HepG2 (cell line): ENCODE results near the gene CLEC18A. TPM values are rescaled to one million over a fixed set of nuclear protein-coding genes. Genes with fewer than 3 reads are reported as not detected.

Experiments
- ATAC-seq: fragments of 200-7000 bp; cut with Tn5 transposase; 3 replicates; pipeline ENCODE4 v1.9.1; 2020; ENCODE audit warnings: mild to moderate bottlenecking, moderate library complexity
- BruUV-seq: library from RNA; stranded (reverse); fragments of 400-500 nt; replicated peaks from 2 replicates; lab custom pipeline; 2021; lab: Mats Ljungman, UMichigan
- CTCF ChIA-PET: fragments of 300-600 bp; formaldehyde crosslinking; extraction: SDS; loops from one replicate; lab custom pipeline; 2021; ENCODE audit warnings: low total read pairs, inconsistent platforms, low intra/inter-chr PET ratio; lab: Yijun Ruan, JAX
- POLR2A ChIA-PET: fragments of 350-600 bp; sonication (Branson Sonifier 250); formaldehyde crosslinking; loops from one replicate; lab custom pipeline; 2020; ENCODE audit warnings: antibody characterized with exemption, inconsistent platforms; lab: Yijun Ruan, JAX
- DNase-seq: peaks from one replicate; pipeline ENCODE4 v3.0.0-alpha.2; 2015; ENCODE audit warnings: low spot score
- FAIRE-seq: peaks from 3 replicates; lab custom pipeline; 2011; peaks lifted over from hg19 to GRCh38; lab: Jason Lieb, UNC
- H2AFZ ChIP-seq: one replicate; pipeline ENCODE4 v1.6.1; 2011; ENCODE audit warnings: low read length, inconsistent platforms
- H3K27ac ChIP-seq: fragments of 300-600 bp; 3 replicates; pipeline ENCODE4 v1.8.0; 2011; ENCODE audit warnings: mixed run types, mild to moderate bottlenecking, mixed read lengths, low read length, inconsistent platforms; ENCODE audit not compliant: insufficient read depth; ENCODE audit errors: extremely low read length
- H3K27me3 ChIP-seq, 2 experiments: fragments of 200-600 bp in 1 of 2; 2 replicates in 1 of 2; 3 replicates in 1 of 2; pipeline versions ENCODE4 v1.6.0 to v1.8.0; 2011; ENCODE audit warnings: low read length in 2 of 2, mild to moderate bottlenecking in 2 of 2, moderate library complexity in 2 of 2, inconsistent platforms in 1 of 2; ENCODE audit not compliant: insufficient read depth in 2 of 2, control insufficient read depth in 1 of 2
- H3K36me3 ChIP-seq, 2 experiments: fragments of 200-600 bp in 1 of 2; replicated peaks in 1 of 2; 2 replicates in 1 of 2; 3 replicates in 1 of 2; pipeline versions ENCODE4 v1.5.1 to v1.8.0; 2011; ENCODE audit warnings: low read length in 2 of 2, inconsistent platforms in 1 of 2; ENCODE audit not compliant: insufficient read depth in 2 of 2, control insufficient read depth in 1 of 2
- H3K4me1 ChIP-seq: 2 replicates; pipeline ENCODE4 v1.5.1; 2012; ENCODE audit warnings: low read length, inconsistent platforms; ENCODE audit not compliant: insufficient read depth
- H3K4me2 ChIP-seq: 2 replicates; pipeline ENCODE4 v1.6.0; 2011; ENCODE audit warnings: low read depth, low read length, inconsistent platforms
- H3K4me3 ChIP-seq, 3 experiments: fragments of 200-600 bp in 1 of 3; sonication (generic), shearing (Covaris generic) in 1 of 3; replicated peaks in 1 of 3; 2 replicates each; pipeline ENCODE4 v1.5.1; 2011 to 2016; ENCODE audit warnings: low read length in 3 of 3, inconsistent platforms in 2 of 3, low read depth in 2 of 3, mild to moderate bottlenecking in 2 of 3, control low read depth in 1 of 3, mixed read lengths in 1 of 3; ENCODE audit not compliant: insufficient read depth in 1 of 3
- H3K79me2 ChIP-seq: one replicate; pipeline ENCODE4 v1.6.1; 2011; ENCODE audit warnings: low read length, inconsistent platforms; ENCODE audit not compliant: insufficient read depth
- H3K9ac ChIP-seq: 2 replicates; pipeline ENCODE4 v1.6.0; 2011; ENCODE audit warnings: mild to moderate bottlenecking, low read depth, low read length, inconsistent platforms; ENCODE audit not compliant: insufficient read depth
- H3K9me3 ChIP-seq: 2 replicates; pipeline ENCODE4 v1.5.1; 2012; ENCODE audit warnings: mild to moderate bottlenecking, low read length
- H4K20me1 ChIP-seq: 2 replicates; pipeline ENCODE4 v1.6.0; 2011; ENCODE audit warnings: inconsistent platforms, mild to moderate bottlenecking, low read length, moderate library complexity; ENCODE audit not compliant: insufficient read depth
- CCAR2 ChIP-seq: fragments of 200-400 bp; formaldehyde crosslinking; optimal IDR thresholded peaks from 2 replicates; pipeline ENCODE3; 2018; ENCODE audit warnings: low read depth, mild to moderate bottlenecking, low read length, moderate library complexity
- E2F5 ChIP-seq: sonication (generic); formaldehyde crosslinking; conservative IDR thresholded peaks from 2 replicates; pipeline ENCODE4 v1.4.0; 2020; ENCODE audit warnings: missing genetic modification reagents
- MTF2 ChIP-seq: sonication (generic); formaldehyde crosslinking; IDR thresholded peaks from 2 replicates; pipeline ENCODE4 v1.5.0; 2020; ENCODE audit warnings: missing genetic modification reagents, borderline replicate concordance
- NCOR1 ChIP-seq: fragments of 200-600 bp; sonication (generic); IDR thresholded peaks from 2 replicates; pipeline ENCODE4 v1.7.0; 2017; ENCODE audit warnings: antibody characterized with exemption, low read length, borderline replicate concordance
- PBX2 ChIP-seq: IDR thresholded peaks from 2 replicates; pipeline ENCODE4 v1.6.1; 2016; ENCODE audit warnings: control low read depth
- REL ChIP-seq: sonication (generic); formaldehyde crosslinking; conservative IDR thresholded peaks from 2 replicates; pipeline ENCODE4 v1.8.0; 2022; ENCODE audit warnings: mild to moderate bottlenecking, missing genetic modification reagents, moderate library complexity
- ZNF557 ChIP-seq: sonication (generic); formaldehyde crosslinking; IDR thresholded peaks from 2 replicates; pipeline ENCODE4 v1.4.0; 2020; ENCODE audit warnings: missing genetic modification reagents
- WGBS: methylation state at CpG from one replicate; pipeline ENCODE4 v1.1.6; 2017; ENCODE audit warnings: low lambda C conversion rate; 5-methylcytosine and 5-hydroxymethylcytosine counted together
- in situ Hi-C: cut with HindIII; loops from 2 replicates; pipeline ENCODE4 v1.10.0; 2017; ENCODE audit warnings: low pct_unique_long_range_greater_than_20kb; ENCODE audit not compliant: extremely low pct_ligation_motif_present
- intact Hi-C: fragments of 100-400 bp; cut with micrococcal nuclease; formaldehyde crosslinking; loops from one replicate; pipeline ENCODE4 v1.10.0; 2022; ENCODE audit not compliant: unreplicated experiment
- polyA plus RNA-seq, 8 experiments: library from polyadenylated mRNA; depleted of rRNA in 3 of 8; stranded (reverse) in 7 of 8; unstranded in 1 of 8; fragments of >200 nt; fragmentation: Illumina TruSeq in 4 of 8; extraction: Trizol in 4 of 8; gene quantifications; 2 replicates each; pipeline versions ENCODE4 v1.2.1 to v1.2.3, GENCODE V29; 2011 to 2016; ENCODE audit warnings: low read depth in 4 of 8, missing spikeins in 1 of 8, mixed read lengths in 1 of 8; ENCODE audit not compliant: insufficient read depth in 1 of 8
- total RNA-seq, 5 experiments: library from RNA; depleted of rRNA; stranded (reverse); fragments of >200 nt; fragmentation: Illumina TruSeq; extraction: Trizol; gene quantifications; 2 replicates each; pipeline ENCODE4 v1.2.3, GENCODE V29; 2016; ENCODE audit warnings: low read depth in 1 of 5

CLEC18A gene
- total and polyA plus RNA-seq, 2 of the 13 experiments (the other 11 are each of a cell fraction or from before 2014, with no cell fraction given): 0.22 to 0.42 TPM

DNA sequence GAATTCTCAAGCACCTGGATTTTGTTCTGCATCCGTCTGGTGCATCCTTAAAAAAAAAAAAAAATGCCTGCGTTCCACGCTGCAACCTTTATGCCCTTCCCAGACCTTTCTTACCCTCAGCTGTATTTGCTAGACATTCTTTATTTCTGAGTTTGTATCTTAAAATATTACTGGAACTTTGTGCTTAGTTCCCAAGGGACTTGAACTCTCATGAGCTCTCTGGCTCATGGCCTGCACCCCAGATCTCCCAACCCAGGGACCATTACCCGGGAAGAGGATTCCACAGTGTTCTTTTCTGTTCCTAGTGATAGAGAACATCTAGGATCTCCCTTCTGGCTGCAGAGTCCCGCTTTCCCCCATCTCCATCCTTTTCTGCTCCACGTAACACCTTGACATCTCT is 28.9 kb upstream of the CLEC18A start:
- ATAC-seq (no peak), DNase-seq (no peak)
- H3K27ac ChIP-seq: no peak overlapping the region
- H3K4me2 ChIP-seq: no peak overlapping the region
- peaks cover 27% of the 10 kb centered on the region for H3K4me1 ChIP-seq
- H4K20me1 ChIP-seq: no peaks in the 10 kb centered on the region
- POLR2A ChIA-PET: no interaction called here
- H3K36me3 ChIP-seq: peaks cover 3 to 4% of the 10 kb centered on the region in 2 experiments; a peak in 2 of 5 replicates
- 95% methylated on average over 6 of the region's 6 CpGs for WGBS
- CTCF ChIA-PET: no interaction called here
- TF ChIP-seq NCOR1 (no peak), CCAR2 (no peak), ZNF557 (CRISPR knock-in tag) (no peak), PBX2 (no peak), MTF2 (no peak), E2F5 (no peak), REL (no peak)
- TF ChIP-seq, all 625 proteins: peak for 0
- BruUV-seq: no TSS peak
- Histone ChIP-seq H2AFZ (no peak overlapping the region), H3K27me3 (no peaks in the 10 kb centered on the region), H3K4me3 (no peak overlapping the region), H3K79me2 (no peaks in the 10 kb centered on the region), H3K9me3 (no peaks in the 10 kb centered on the region), H3K9ac (no peak overlapping the region)
- no peak for FAIRE-seq
- intact Hi-C loops (no loop called here), in situ Hi-C loops (no loop called here)
